SJCRH30 (cell line): ENCODE results near the gene RAP1B. TPM values are rescaled to one million over a fixed set of nuclear protein-coding genes. Genes with fewer than 3 reads are reported as not detected.
"Not testable (repeated sequence)": the region's sequence is repeated elsewhere in the genome, so short reads cannot be mapped to it uniquely, and the experiment has no call there.

Source experiments
- DNase-seq, 2 experiments: peaks; one replicate each; pipeline ENCODE4 v3.0.0-alpha.2; 2015 to 2020
- H3K27ac ChIP-seq: fragments of 250-450 bp; sonication (Bioruptor Pico); 2 replicates; pipeline ENCODE4 v1.5.1; 2020; ENCODE audit warnings: mild to moderate bottlenecking, moderate library complexity
- H3K27me3 ChIP-seq: fragments of 250-450 bp; sonication (Bioruptor Pico); 2 replicates; pipeline ENCODE4 v1.5.1; 2020; ENCODE audit warnings: mild to moderate bottlenecking, moderate library complexity
- H3K36me3 ChIP-seq: fragments of 250-450 bp; sonication (Bioruptor Pico); 2 replicates; pipeline ENCODE4 v1.5.1; 2020; ENCODE audit warnings: mild to moderate bottlenecking, moderate library complexity
- H3K4me1 ChIP-seq: fragments of 250-450 bp; sonication (Bioruptor Pico); 2 replicates; pipeline ENCODE4 v1.5.1; 2020; ENCODE audit warnings: mild to moderate bottlenecking, moderate library complexity
- H3K4me3 ChIP-seq: fragments of 250-450 bp; sonication (Bioruptor Pico); 2 replicates; pipeline ENCODE4 v1.5.1; 2020; ENCODE audit warnings: mild to moderate bottlenecking, moderate library complexity
- H3K9me3 ChIP-seq: fragments of 250-450 bp; sonication (Bioruptor Pico); replicated peaks from 2 replicates; pipeline ENCODE4 v1.5.1; 2020; ENCODE audit warnings: mild to moderate bottlenecking, moderate library complexity
- total RNA-seq: library from RNA; depleted of rRNA; stranded (reverse); fragments of >200 nt; shearing (Covaris generic); gene quantifications from 2 replicates; pipeline ENCODE4 v1.2.3, GENCODE V29; 2014; rRNA removed

Gene RAP1B
- total RNA-seq, 1 experiment from 2014 or later, result 207 TPM

GRCh38 chr12:68675101-68675842, 64.6 kb downstream of the RAP1B start:
- peak; percentile 9 to 35 for DNase-seq
- no peaks in the 10 kb centered on the region for H3K27me3 ChIP-seq
- H3K27ac ChIP-seq, result no peak overlapping the region
- H3K4me3 ChIP-seq, result no peak overlapping the region
- no peaks in the 10 kb centered on the region for H3K4me1 ChIP-seq
- no peaks in the 10 kb centered on the region for H3K36me3 ChIP-seq
- H3K9me3 ChIP-seq, result no peaks in the 10 kb centered on the region

DNA sequence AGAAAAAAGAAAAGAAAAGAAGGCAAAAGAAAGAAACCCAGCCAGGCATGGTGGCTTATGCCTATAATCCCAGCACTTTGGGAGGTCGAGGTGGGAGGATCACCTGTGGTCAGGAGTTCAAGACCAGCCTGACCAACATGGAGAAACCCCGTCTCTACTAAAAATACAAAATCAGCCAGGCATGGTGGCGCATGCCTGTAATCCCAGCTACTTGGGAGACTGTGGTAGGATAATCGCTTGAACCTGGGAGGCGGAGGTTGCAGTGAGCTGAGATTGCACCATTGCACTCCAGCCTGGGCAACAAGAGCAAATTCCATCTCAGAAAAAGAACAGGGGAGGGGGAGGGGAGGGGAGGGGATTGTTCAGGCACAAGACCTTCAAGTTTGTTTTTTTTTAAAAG, 66.2 kb downstream of the RAP1B start:
- not testable (repeated sequence) for H3K36me3 ChIP-seq, H3K27ac ChIP-seq, DNase-seq, H3K4me3 ChIP-seq, H3K27me3 ChIP-seq, H3K9me3 ChIP-seq, H3K4me1 ChIP-seq

- H3K36me3 ChIP-seq, result peaks cover 11% of the 10 kb centered on the region
- H3K27me3 ChIP-seq, result no peaks in the 10 kb centered on the region
- no peak for DNase-seq
- H3K4me3 ChIP-seq, result peak overlapping the region; percentile 80
- peak overlapping the region; percentile 78 for H3K27ac ChIP-seq
- no peaks in the 10 kb centered on the region for H3K9me3 ChIP-seq
- H3K4me1 ChIP-seq, result peaks cover 9% of the 10 kb centered on the region
Observed at GRCh38 chr12:68686262-68686594, 75.5 kb downstream of the RAP1B start.

- peaks cover 9% of the 10 kb centered on the region for H3K4me1 ChIP-seq
- DNase-seq, result peak; percentile 98 to 99
- no peaks in the 10 kb centered on the region for H3K27me3 ChIP-seq
- H3K9me3 ChIP-seq, result no peaks in the 10 kb centered on the region
- peaks cover 12% of the 10 kb centered on the region for H3K36me3 ChIP-seq
- H3K27ac ChIP-seq, result peak within 1 kb of the TSS; percentile 78
- peak within 1 kb of the TSS; percentile 80 for H3K4me3 ChIP-seq
Observed at GRCh38 chr12:68686595-68687521, 76.2 kb downstream of the RAP1B start, which contains the start of gene NUP107. TSS of gene NUP107 (plus strand) at chr12:68686978. CDS start at chr12:68687066, 88 bp downstream.

GRCh38 chr12:68695454-68695853, 84.8 kb downstream of the RAP1B start:
- no peak overlapping the region for H3K4me3 ChIP-seq
- H3K27ac ChIP-seq, result no peak overlapping the region
- H3K36me3 ChIP-seq, result peaks cover 70% of the 10 kb centered on the region
- no peaks in the 10 kb centered on the region for H3K9me3 ChIP-seq
- H3K4me1 ChIP-seq, result no peaks in the 10 kb centered on the region
- H3K27me3 ChIP-seq, result no peaks in the 10 kb centered on the region; the same call in 1 of the 2 replicates
- no peak for DNase-seq

DNA sequence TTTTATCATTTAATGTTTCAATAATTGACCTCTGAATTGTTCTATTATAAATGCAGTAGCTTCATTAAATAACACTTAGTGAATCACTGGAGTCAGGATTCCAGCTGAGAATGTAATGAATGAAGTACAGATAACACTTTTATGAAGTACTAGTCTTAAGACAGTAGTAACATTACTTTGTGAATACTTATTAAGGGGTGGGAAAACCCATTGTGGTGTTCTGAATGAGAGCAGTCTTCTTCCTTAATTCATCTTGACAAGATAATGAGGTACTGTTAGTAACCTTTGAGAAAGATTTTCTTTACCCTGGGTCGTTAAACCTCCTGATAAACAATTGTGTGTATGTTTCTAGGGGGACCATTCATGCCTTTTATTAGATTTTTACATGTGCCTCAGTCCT, 88.8 kb downstream of the RAP1B start:
- Histone ChIP-seq H3K9me3 (no peaks in the 10 kb centered on the region), H3K4me1 (no peaks in the 10 kb centered on the region), H3K4me3 (no peak overlapping the region), H3K36me3 (peaks cover 69% of the 10 kb centered on the region), H3K27me3 (no peaks in the 10 kb centered on the region), H3K27ac (no peak overlapping the region)
- DNase-seq, result no peak

Other genes with a start within 250 kb of the RAP1B start
- gene NUP107, start 76.1 kb downstream of the RAP1B start, total RNA-seq, result 149 and 150 TPM in 2 replicates
- gene SLC35E3, start 135.3 kb downstream of the RAP1B start, total RNA-seq, result 8.6 and 10.5 TPM in 2 replicates
- gene MDM2, start 197.3 kb downstream of the RAP1B start, total RNA-seq, result 62.0 and 85.5 TPM in 2 replicates